HUES48 (cell line): ENCODE measurements around the gene NR4A1.

Experiments used
- H3K27ac ChIP-seq: one replicate; pipeline ENCODE4 v1.7.0; 2013; ENCODE audit warnings: low read depth, low read length, inconsistent platforms
- H3K27me3 ChIP-seq: 2 replicates; pipeline ENCODE4 v1.6.1; 2013; ENCODE audit warnings: mild to moderate bottlenecking, low read length; ENCODE audit not compliant: control insufficient read depth, insufficient read depth
- H3K36me3 ChIP-seq: 2 replicates; pipeline ENCODE4 v1.6.1; 2013; ENCODE audit warnings: low read length; ENCODE audit not compliant: control insufficient read depth, insufficient read depth
- H3K4me1 ChIP-seq: 2 replicates; pipeline ENCODE4 v1.6.1; 2013; ENCODE audit warnings: mild to moderate bottlenecking, low read length; ENCODE audit not compliant: control insufficient read depth, insufficient read depth
- H3K4me3 ChIP-seq: 2 replicates; pipeline ENCODE4 v1.5.1; 2013; ENCODE audit warnings: mild to moderate bottlenecking, low read depth, low read length
- H3K9ac ChIP-seq: 2 replicates; pipeline ENCODE4 v1.6.1; 2013; ENCODE audit warnings: mild to moderate bottlenecking, low read depth, low read length, moderate library complexity
- H3K9me3 ChIP-seq: 2 replicates; pipeline ENCODE4 v1.6.1; 2013; ENCODE audit warnings: low read length; ENCODE audit not compliant: control insufficient read depth, insufficient read depth

The NR4A1 gene

GRCh38 chr12:52074971-52075724, 23.9 kb downstream of the NR4A1 start:
- peaks cover 71% of the 10 kb centered on the region for H3K36me3 ChIP-seq
- H3K27me3 ChIP-seq: no peaks in the 10 kb centered on the region
- no peak overlapping the region for H3K4me3 ChIP-seq
- no peaks in the 10 kb centered on the region for H3K9me3 ChIP-seq
- no peak overlapping the region for H3K27ac ChIP-seq
- H3K9ac ChIP-seq: no peak overlapping the region
- H3K4me1 ChIP-seq: peaks cover 7% of the 10 kb centered on the region

GRCh38 chr12:52076811-52077210, 25.6 kb downstream of the NR4A1 start:
- no peak overlapping the region for H3K4me3 ChIP-seq
- no peak overlapping the region for H3K9ac ChIP-seq
- no peaks in the 10 kb centered on the region for H3K27me3 ChIP-seq
- H3K36me3 ChIP-seq: peaks cover 69% of the 10 kb centered on the region
- no peaks in the 10 kb centered on the region for H3K9me3 ChIP-seq
- H3K4me1 ChIP-seq: 0 out of 2 replicates have a peak, but pooled peaks cover 6% of the 10 kb centered on the region
- no peak overlapping the region for H3K27ac ChIP-seq

DNA sequence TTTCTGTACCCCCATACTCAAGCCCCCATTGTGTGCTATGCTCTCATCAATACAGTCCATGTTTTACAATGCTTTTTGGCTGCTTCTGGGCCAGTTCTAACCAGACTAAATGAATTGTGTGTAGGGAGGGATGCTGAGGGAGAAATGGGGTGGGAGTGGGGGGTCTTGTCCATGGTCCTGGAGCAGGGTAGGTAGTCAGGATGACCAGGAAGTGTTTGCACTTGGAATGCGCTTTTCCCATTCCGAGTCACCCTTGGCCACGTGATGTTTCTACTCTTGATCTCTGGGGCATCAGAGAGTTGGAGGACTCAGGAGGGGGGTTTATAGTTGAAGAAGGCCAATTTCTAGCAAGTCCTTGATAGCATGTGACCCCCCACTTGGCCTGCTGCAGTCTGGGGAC, 27.0 kb downstream of the NR4A1 start:
- H3K4me3 ChIP-seq: no peak overlapping the region
- H3K27ac ChIP-seq: no peak overlapping the region
- peaks cover 56% of the 10 kb centered on the region for H3K36me3 ChIP-seq
- no peaks in the 10 kb centered on the region for H3K27me3 ChIP-seq
- H3K4me1 ChIP-seq: peaks cover 18% of the 10 kb centered on the region
- no peak overlapping the region for H3K9ac ChIP-seq
- no peaks in the 10 kb centered on the region for H3K9me3 ChIP-seq

DNA sequence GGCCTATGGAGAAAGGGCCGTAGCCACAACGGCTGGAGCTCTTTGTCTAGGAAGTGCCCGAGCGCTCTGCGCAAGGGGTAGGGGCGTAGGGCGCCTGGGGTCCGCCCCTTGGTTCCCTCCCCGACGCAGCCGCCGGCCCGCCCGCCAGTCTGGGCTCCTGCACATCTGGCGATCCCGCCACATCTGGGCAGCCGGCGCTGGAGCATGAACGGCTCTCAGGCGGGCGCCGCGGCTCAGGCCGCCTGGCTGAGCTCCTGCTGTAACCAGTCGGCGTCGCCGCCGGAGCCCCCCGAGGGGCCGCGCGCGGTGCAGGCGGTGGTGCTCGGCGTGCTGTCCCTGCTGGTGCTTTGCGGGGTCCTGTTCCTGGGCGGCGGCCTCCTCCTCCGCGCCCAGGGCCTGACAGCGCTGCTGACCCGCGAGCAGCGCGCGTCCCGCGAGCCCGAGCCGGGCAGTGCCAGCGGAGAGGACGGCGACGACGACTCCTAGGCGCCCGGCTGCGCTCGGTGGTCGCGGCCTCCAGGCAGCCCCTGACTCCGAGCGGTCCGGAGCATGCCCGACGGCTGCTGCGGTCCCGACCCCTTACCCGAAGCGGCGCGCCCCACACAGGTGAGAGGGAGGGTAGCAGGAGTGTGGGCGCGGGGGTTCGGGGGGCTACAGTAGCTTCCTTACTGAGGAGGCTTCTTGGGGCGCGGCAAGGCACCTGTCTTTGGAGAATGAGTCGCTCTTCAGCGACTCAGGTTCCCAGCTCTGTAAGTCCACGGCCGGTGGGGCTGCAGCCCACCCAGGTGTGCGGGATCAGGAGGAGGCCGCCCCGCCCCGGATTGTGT, 28.5 kb downstream of the NR4A1 start, which contains the start of gene SMIM41:
Gene SMIM41, plus strand, starts transcription at position 129 of the 827 bp plus-strand sequence. Its CDS starts 76 bp downstream, at position 205.
- Histone ChIP-seq H3K27me3 (no peaks in the 10 kb centered on the region), H3K4me1 (peaks cover 18% of the 10 kb centered on the region), H3K9ac (no peak within 1 kb of the TSS), H3K9me3 (no peaks in the 10 kb centered on the region), H3K27ac (no peak within 1 kb of the TSS), H3K4me3 (no peak within 1 kb of the TSS), H3K36me3 (peaks cover 41% of the 10 kb centered on the region)

DNA sequence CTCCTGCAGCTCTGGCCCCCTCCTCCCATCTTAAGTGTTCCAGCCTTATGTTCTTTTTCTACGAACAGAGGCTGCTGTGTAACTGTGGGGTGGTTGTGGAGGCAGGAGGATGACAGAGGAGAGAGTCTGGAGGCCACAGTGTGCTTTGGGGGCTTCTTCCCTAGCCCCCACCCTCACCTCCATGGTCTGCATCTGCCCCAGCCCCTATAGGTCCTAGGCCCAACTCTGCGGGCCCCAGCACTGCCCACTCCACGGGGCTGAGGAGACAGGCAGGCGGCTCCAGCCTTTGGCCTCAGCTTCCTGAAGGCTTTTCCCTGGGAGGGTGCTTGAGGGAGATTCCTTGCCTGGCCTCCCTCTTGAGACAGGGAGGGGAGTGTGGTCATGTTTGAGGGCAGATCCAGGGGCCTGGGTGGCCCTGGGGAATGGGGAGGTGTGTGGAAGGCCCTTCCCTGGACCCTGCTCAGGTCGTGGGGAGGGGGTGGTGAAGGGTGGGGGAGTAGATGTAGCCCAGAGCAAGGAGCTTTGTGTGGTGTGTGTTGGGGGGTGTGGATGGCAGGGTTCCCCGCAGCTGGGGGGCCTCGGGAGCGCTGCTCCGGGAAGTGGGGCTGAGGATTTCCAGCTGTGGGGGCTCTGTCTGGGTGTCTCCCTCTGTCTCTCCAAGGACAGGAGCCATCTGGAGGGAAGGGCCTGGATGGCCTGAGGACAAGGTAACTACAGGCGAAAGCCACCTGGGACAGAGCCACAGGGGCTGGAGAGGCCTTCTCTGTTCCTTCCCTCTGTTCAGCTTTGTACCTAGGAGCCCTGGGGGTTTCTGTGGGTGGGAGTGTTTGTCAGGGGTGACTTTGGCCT, 29.4 kb downstream of the NR4A1 start:
- peaks cover 33% of the 10 kb centered on the region for H3K36me3 ChIP-seq
- no peak overlapping the region for H3K4me3 ChIP-seq
- H3K27me3 ChIP-seq: no peaks in the 10 kb centered on the region
- H3K4me1 ChIP-seq: peaks cover 18% of the 10 kb centered on the region
- no peak overlapping the region for H3K9ac ChIP-seq
- H3K27ac ChIP-seq: no peak overlapping the region
- no peaks in the 10 kb centered on the region for H3K9me3 ChIP-seq

GRCh38 chr12:52081263-52081733, 30.1 kb downstream of the NR4A1 start:
- no peaks in the 10 kb centered on the region for H3K9me3 ChIP-seq
- H3K4me1 ChIP-seq: peaks cover 18% of the 10 kb centered on the region
- H3K27ac ChIP-seq: no peak overlapping the region
- peaks cover 26% of the 10 kb centered on the region for H3K36me3 ChIP-seq
- H3K9ac ChIP-seq: no peak overlapping the region
- no peak overlapping the region for H3K4me3 ChIP-seq
- H3K27me3 ChIP-seq: no peaks in the 10 kb centered on the region

DNA sequence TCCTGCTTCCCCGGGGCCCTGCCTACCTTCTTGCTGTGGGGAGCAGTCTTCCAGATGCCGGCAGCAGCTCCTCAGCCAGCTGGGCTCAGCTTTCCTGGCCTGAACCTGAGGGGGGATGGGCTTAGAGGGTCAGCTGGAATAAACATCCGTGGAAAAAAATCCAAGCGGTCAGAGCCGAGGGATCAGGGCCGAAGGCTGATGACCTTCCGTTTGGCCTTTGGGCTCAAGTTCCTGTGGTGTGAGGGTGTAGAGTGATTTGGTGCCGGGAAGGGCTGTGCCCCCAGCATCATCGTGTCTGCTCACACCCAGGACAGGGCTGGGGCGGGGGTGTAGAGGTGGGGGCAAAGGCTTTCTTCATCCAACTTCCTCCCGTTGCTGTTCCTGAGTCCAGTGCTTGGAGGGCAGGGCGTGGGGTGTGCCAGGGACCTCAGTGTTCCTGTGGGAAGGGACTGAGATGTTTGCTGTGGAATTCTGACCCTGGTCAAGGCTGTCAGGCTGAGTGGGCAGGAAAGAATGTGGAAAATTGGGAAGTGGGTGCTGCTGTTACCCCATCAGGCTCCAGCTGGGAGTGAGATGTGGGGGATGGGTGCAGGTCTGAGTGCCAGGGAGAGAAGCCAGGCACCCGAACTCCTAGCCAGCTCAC, 30.9 kb downstream of the NR4A1 start:
- Histone ChIP-seq H3K27ac (no peak overlapping the region), H3K4me3 (no peak overlapping the region), H3K9ac (no peak overlapping the region), H3K36me3 (peaks cover 18% of the 10 kb centered on the region), H3K9me3 (no peaks in the 10 kb centered on the region), H3K27me3 (no peaks in the 10 kb centered on the region), H3K4me1 (peaks cover 18% of the 10 kb centered on the region)

- peaks cover 18% of the 10 kb centered on the region for H3K4me1 ChIP-seq
- H3K27me3 ChIP-seq: no peaks in the 10 kb centered on the region
- no peak overlapping the region for H3K4me3 ChIP-seq
- no peaks in the 10 kb centered on the region for H3K9me3 ChIP-seq
- H3K27ac ChIP-seq: no peak overlapping the region
- H3K9ac ChIP-seq: no peak overlapping the region
- peaks cover 14% of the 10 kb centered on the region for H3K36me3 ChIP-seq
Observed at GRCh38 chr12:52082669-52082987, 31.4 kb downstream of the NR4A1 start.

- H3K9ac ChIP-seq: no peak overlapping the region
- H3K27me3 ChIP-seq: no peaks in the 10 kb centered on the region
- H3K9me3 ChIP-seq: no peaks in the 10 kb centered on the region
- no peak overlapping the region for H3K27ac ChIP-seq
- no peak overlapping the region for H3K4me3 ChIP-seq
- H3K36me3 ChIP-seq: peaks cover 9% of the 10 kb centered on the region
- H3K4me1 ChIP-seq: peaks cover 18% of the 10 kb centered on the region
Observed at GRCh38 chr12:52082988-52083637, 31.9 kb downstream of the NR4A1 start.

- Histone ChIP-seq H3K9me3 (no peaks in the 10 kb centered on the region), H3K9ac (no peak overlapping the region), H3K27ac (no peak overlapping the region), H3K36me3 (peaks cover 5% of the 10 kb centered on the region; the same call in 1 of the 2 replicates), H3K27me3 (no peaks in the 10 kb centered on the region), H3K4me3 (no peak overlapping the region), H3K4me1 (peaks cover 18% of the 10 kb centered on the region)
Observed at GRCh38 chr12:52083638-52083996, 32.4 kb downstream of the NR4A1 start.
